Measurements from ENCODE around the gene GJB3.

DNA sequence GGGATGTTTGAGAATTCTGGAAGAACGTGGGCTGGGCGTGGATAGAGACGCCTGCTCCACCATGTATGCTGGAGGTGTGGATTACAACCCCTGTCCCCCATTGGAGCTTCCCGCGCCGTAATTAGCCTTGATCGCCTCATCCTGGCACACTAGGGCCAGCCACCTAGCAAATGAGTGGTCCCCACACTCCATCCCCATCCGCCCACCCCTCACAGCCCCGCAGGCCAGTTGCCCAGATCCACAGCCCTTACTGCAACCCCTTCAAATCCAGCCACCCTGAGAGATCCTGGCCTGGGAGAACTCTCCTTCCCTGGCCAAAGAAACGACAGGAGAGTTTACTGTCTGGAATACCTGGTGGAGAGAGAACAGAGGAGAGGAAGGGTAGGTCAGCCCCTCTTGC lies 11.4 kb downstream of the GJB3 start:
- no peak for TF ChIP-seq POLR2A (IDR thresholded peaks at IDR 0.05; ENCODE audit: low read length)
- TF ChIP-seq, protein P1, sequence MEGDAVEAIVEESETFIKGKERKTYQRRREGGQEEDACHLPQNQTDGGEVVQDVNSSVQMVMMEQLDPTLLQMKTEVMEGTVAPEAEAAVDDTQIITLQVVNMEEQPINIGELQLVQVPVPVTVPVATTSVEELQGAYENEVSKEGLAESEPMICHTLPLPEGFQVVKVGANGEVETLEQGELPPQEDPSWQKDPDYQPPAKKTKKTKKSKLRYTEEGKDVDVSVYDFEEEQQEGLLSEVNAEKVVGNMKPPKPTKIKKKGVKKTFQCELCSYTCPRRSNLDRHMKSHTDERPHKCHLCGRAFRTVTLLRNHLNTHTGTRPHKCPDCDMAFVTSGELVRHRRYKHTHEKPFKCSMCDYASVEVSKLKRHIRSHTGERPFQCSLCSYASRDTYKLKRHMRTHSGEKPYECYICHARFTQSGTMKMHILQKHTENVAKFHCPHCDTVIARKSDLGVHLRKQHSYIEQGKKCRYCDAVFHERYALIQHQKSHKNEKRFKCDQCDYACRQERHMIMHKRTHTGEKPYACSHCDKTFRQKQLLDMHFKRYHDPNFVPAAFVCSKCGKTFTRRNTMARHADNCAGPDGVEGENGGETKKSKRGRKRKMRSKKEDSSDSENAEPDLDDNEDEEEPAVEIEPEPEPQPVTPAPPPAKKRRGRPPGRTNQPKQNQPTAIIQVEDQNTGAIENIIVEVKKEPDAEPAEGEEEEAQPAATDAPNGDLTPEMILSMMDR (IDR thresholded peaks at IDR 0.05) = no peak
- no peak for TF ChIP-seq TP53 (CRISPR knock-in tag; IDR thresholded peaks at IDR 0.05)
- TF ChIP-seq HOXA7 (CRISPR knock-in tag; IDR thresholded peaks at IDR 0.05) = no peak
